ENCODE results near the gene GP1BB. TPM values are rescaled to one million over a fixed set of nuclear protein-coding genes. Genes with fewer than 3 reads are reported as not detected.
A peak's percentile ranks its signal among the peaks of the same experiment; 100 is the strongest.

The GP1BB gene
- total RNA-seq, 4 donors from 2014 or later, result 14.7 to 28.7 (median 19.4) TPM

- peak overlapping the region; percentile 76 for H3K4me3 ChIP-seq
- no peak for TF ChIP-seq POLR2AphosphoS5 (IDR thresholded peaks at IDR 0.05)
- no peak for TF ChIP-seq EP300 (IDR thresholded peaks at IDR 0.05)
- TF ChIP-seq, protein P1, sequence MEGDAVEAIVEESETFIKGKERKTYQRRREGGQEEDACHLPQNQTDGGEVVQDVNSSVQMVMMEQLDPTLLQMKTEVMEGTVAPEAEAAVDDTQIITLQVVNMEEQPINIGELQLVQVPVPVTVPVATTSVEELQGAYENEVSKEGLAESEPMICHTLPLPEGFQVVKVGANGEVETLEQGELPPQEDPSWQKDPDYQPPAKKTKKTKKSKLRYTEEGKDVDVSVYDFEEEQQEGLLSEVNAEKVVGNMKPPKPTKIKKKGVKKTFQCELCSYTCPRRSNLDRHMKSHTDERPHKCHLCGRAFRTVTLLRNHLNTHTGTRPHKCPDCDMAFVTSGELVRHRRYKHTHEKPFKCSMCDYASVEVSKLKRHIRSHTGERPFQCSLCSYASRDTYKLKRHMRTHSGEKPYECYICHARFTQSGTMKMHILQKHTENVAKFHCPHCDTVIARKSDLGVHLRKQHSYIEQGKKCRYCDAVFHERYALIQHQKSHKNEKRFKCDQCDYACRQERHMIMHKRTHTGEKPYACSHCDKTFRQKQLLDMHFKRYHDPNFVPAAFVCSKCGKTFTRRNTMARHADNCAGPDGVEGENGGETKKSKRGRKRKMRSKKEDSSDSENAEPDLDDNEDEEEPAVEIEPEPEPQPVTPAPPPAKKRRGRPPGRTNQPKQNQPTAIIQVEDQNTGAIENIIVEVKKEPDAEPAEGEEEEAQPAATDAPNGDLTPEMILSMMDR (IDR thresholded peaks at IDR 0.05), result peak; percentile 89 to 99
- H3K4me1 ChIP-seq, result peaks cover 51% of the 10 kb centered on the region
- H3K36me3 ChIP-seq, result peaks cover 20% of the 10 kb centered on the region
- H3K9me3 ChIP-seq, result no peaks in the 10 kb centered on the region
- no peak overlapping the region for H3K27ac ChIP-seq
- WGBS, result 17% methylated on average over 11 of the region's 96 CpGs
- peaks cover 25% of the 10 kb centered on the region for H3K27me3 ChIP-seq
- no peak for DNase-seq (ENCODE audit: low spot score in 2 of 2)
These were observed 5.5 kb upstream of the GP1BB start for GRCh38 chr22:19717691-19718455.

GRCh38 chr22:19718456-19719049 is 4.8 kb upstream of the GP1BB start:
- DNase-seq (ENCODE audit: low spot score in 2 of 2), result no peak
- Histone ChIP-seq H3K9me3 (no peaks in the 10 kb centered on the region), H3K4me3 (peak overlapping the region; percentile 76), H3K4me1 (peaks cover 57% of the 10 kb centered on the region), H3K36me3 (peaks cover 22% of the 10 kb centered on the region), H3K27ac (no peak overlapping the region), H3K27me3 (peaks cover 27% of the 10 kb centered on the region)
- WGBS, result no CpG with 5 or more reads among the region's 70 CpGs
- TF ChIP-seq, protein P1 (IDR thresholded peaks at IDR 0.05), result no peak
- TF ChIP-seq EP300 (IDR thresholded peaks at IDR 0.05), result no peak
- no peak for TF ChIP-seq POLR2A (IDR thresholded peaks at IDR 0.05)
- TF ChIP-seq POLR2AphosphoS5 (IDR thresholded peaks at IDR 0.05), result no peak

- peak overlapping the region; percentile 76 for H3K4me3 ChIP-seq
- WGBS, result 45% methylated on average over 12 of the region's 31 CpGs
These were observed 4.3 kb upstream of the GP1BB start for GRCh38 chr22:19719050-19719482.

DNA sequence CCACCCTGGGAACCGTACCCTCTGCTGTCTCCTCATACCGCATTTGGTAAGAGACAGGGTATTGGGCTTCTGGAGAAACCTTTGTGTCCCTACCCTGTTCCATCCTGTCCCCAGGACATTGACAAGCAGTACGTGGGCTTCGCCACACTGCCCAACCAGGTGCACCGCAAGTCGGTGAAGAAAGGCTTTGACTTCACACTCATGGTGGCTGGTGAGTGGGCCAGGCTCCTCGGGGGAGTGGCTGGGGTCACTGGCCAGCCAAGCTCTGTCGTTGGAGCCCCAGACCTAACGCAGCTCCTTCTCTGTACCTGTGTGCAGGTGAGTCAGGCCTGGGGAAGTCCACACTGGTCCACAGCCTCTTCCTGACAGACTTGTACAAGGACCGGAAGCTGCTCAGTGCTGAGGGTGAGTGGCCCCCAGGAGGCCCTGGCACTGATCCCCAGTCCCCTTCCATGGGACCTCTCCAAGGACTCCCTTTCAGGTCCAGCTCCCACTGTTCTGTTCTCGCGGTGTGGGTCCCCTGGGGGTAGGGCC is 3.8 kb upstream of the GP1BB start:
- WGBS, result 82% methylated on average over 11 of the region's 12 CpGs
- DNase-seq (ENCODE audit: low spot score in 2 of 2), result no peak
- no peak for TF ChIP-seq POLR2A (IDR thresholded peaks at IDR 0.05)
- TF ChIP-seq EP300 (IDR thresholded peaks at IDR 0.05), result no peak
- Histone ChIP-seq H3K4me1 (peaks cover 60% of the 10 kb centered on the region), H3K36me3 (peaks cover 22% of the 10 kb centered on the region), H3K9me3 (no peaks in the 10 kb centered on the region), H3K4me3 (no peak overlapping the region), H3K27ac (no peak overlapping the region), H3K27me3 (peaks cover 37% of the 10 kb centered on the region)

More at GRCh38 chr22:19719050-19719482, 4.3 kb upstream of the GP1BB start:
- peaks cover 22% of the 10 kb centered on the region for H3K36me3 ChIP-seq
- peaks cover 57% of the 10 kb centered on the region for H3K4me1 ChIP-seq
- H3K27me3 ChIP-seq, result peaks cover 32% of the 10 kb centered on the region
- TF ChIP-seq EP300 (IDR thresholded peaks at IDR 0.05), result no peak
- TF ChIP-seq, protein P1 (IDR thresholded peaks at IDR 0.05), result no peak
- TF ChIP-seq POLR2AphosphoS5 (IDR thresholded peaks at IDR 0.05), result no peak
- TF ChIP-seq POLR2A (IDR thresholded peaks at IDR 0.05), result no peak
- H3K27ac ChIP-seq, result no peak overlapping the region
- H3K9me3 ChIP-seq, result no peaks in the 10 kb centered on the region
- no peak for DNase-seq (ENCODE audit: low spot score in 2 of 2)

DNA sequence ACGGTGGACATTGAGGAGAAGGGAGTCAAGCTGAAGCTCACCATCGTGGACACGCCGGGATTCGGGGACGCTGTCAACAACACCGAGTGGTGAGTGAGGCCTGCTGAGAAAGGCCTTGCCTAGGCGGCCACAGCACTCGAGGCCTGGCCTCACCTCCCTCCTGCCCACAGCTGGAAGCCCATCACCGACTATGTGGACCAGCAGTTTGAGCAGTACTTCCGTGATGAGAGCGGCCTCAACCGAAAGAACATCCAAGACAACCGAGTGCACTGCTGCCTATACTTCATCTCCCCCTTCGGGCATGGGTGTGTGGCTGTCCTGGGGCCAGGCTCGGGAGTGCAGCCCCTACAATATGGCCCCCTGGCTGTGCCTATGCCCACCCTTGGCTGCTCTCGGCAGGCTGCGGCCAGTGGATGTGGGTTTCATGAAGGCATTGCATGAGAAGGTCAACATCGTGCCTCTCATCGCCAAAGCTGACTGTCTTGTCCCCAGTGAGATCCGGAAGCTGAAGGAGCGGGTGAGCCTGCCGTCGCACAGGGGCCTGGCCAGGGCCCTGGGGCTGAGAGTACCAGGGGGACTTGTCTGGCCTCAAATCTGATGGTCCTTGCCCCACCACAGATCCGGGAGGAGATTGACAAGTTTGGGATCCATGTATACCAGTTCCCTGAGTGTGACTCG is 3.0 kb upstream of the GP1BB start:
- no peak for DNase-seq (ENCODE audit: low spot score in 2 of 2)
- Histone ChIP-seq H3K36me3 (peaks cover 22% of the 10 kb centered on the region), H3K27me3 (peaks cover 37% of the 10 kb centered on the region), H3K9me3 (no peaks in the 10 kb centered on the region), H3K4me3 (no peak overlapping the region), H3K4me1 (peaks cover 52% of the 10 kb centered on the region), H3K27ac (no peak overlapping the region)
- no peak for TF ChIP-seq POLR2A (IDR thresholded peaks at IDR 0.05)
- TF ChIP-seq EP300 (IDR thresholded peaks at IDR 0.05), result no peak
- TF ChIP-seq, protein P1 (IDR thresholded peaks at IDR 0.05), result no peak
- TF ChIP-seq POLR2AphosphoS5 (IDR thresholded peaks at IDR 0.05), result no peak
- WGBS, result 94% methylated on average over 20 of the region's 26 CpGs
